Measurements from ENCODE around the gene PRKN.

PRKN gene

GRCh38 chr6:161422710-161423680 lies 1304.6 kb downstream of the PRKN start:
- no peak for DNase-seq

DNA sequence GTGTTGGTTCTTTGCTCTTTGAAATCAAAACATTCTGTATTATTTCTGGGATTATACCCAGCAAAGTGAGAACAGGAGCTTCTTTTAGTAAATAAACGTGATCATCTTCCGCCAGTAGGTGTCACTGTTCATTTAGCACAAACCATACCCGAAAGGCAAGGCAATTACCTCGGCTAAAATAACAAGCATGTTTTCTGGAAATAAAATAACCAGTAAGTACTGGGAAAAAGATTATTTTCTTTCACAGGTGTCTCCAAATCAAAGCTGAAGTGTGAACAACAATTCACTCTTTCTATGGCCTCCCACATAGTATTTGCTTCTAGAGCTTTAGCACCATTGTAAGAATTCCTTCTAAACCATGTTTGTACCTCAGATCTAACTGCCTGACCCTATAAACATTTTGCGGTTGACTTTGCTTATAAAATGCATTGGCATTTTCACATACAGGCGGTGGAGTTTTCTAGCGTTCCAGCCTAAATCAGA lies 1309.1 kb downstream of the PRKN start:
- DNase-seq: peak; percentile 47

- DNase-seq: peak; percentile 67
Measured at GRCh38 chr6:161417717-161418462, 1309.7 kb downstream of the PRKN start.

DNA sequence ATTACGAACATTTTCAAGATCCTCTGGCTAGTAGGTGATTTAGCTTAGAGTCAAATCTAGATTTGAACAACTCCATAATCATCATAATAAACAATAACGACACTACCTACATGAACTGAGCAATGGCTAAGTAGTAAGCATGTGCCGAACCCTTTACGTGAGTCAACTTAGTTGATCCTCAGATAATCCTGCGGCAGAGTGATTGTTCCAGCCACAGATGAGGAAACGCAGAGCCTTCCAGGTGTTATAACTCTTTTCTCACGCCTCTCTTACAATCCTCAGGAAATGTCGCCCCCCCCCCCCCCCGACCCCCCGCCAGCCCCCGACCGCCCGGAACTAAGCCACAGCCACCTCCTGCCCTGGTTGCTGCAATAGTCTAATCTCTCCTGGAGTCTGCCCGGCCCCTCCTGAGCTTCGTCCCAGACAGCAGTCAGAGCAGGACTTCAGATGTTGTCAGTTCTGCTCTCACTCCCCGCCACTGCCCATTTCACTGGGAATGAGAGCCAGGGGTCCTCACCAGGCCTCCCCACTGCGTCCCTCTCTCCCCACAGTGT lies 1312.2 kb downstream of the PRKN start:
- DNase-seq: no peak

- no peak for DNase-seq
Measured at GRCh38 chr6:161414707-161415106, 1312.9 kb downstream of the PRKN start.

GRCh38 chr6:161414180-161414579 lies 1313.4 kb downstream of the PRKN start:
- DNase-seq: no peak

GRCh38 chr6:161413355-161413771 lies 1314.2 kb downstream of the PRKN start:
- peak; percentile 63 for DNase-seq

DNA sequence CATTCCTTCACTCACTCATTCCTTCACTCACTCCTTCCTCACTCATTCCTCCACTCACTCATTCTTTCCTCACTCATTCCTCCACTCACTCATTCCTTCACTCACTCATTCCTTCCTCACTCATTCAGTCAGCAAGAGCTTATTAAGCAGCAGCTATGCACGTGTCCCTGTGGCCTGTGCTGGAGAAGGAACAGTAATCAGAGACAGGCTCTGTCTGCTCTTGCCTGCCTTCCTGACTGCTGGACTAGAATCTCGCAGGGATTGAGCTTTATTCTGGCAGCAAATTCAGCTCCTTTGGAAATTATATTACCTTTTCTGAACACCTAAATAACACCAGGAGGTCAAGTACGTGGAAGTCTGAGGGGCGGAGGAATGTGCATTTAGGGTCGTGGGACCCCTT lies 1314.8 kb downstream of the PRKN start:
- no peak for DNase-seq

GRCh38 chr6:161411265-161411944 lies 1316.2 kb downstream of the PRKN start:
- DNase-seq: no peak

GRCh38 chr6:161410736-161411135 lies 1316.8 kb downstream of the PRKN start:
- no peak for DNase-seq

- DNase-seq: no peak
Measured at GRCh38 chr6:161410076-161410475, 1317.5 kb downstream of the PRKN start.

DNA sequence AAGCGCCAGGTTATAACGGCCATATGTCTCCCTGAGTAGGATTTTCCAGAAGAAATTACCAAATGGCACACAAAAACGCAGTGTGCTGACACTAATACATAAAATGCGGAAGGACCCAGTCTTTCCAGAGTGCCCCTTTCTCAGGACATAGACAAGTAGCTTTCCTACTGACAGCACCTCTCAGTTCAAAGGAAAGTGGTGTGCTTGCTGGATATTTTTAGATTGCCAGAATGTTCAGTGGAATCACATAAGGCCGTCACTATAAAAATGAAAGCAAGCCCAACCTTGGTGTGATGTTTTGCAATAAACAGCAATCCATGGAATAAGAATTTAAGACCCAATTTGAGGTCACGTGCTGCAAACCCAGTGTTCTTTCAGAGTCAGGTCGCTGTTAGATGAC lies 1318.2 kb downstream of the PRKN start:
- DNase-seq: no peak

- DNase-seq: no peak
Measured at GRCh38 chr6:161408041-161408440, 1319.5 kb downstream of the PRKN start.

GRCh38 chr6:161407581-161407980 lies 1320.0 kb downstream of the PRKN start:
- no peak for DNase-seq

GRCh38 chr6:161407115-161407514 lies 1320.5 kb downstream of the PRKN start:
- DNase-seq: no peak

- DNase-seq: no peak
Measured at GRCh38 chr6:161406646-161407045, 1320.9 kb downstream of the PRKN start.

- no peak for DNase-seq
Measured at GRCh38 chr6:161405418-161405817, 1322.1 kb downstream of the PRKN start.

DNA sequence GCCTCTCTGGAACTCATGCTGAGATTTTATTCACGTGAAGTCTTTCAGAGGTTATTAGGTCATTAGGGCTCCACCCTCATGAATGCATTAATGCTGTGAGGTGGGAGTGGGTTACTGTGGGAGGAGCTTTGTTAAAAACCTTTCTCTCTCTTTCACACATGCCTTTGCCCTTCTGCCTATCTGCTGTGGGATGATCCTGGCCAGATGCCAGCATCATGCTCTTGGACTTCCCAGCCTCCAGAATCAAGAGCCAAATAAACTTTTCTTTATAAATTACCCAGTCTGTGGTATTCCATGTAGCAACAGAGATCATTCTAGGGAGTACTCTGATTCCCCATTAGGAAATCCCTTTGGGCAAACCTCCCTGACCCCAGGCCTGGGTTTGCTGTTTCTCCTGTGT lies 1323.8 kb downstream of the PRKN start:
- DNase-seq: no peak

- DNase-seq: no peak
Measured at GRCh38 chr6:161401587-161402309, 1325.8 kb downstream of the PRKN start.

GRCh38 chr6:161400671-161401070 lies 1326.9 kb downstream of the PRKN start:
- DNase-seq: no peak

GRCh38 chr6:161396539-161396938 lies 1331.0 kb downstream of the PRKN start:
- no peak for DNase-seq

- no peak for DNase-seq
Measured at GRCh38 chr6:161395716-161396231, 1331.8 kb downstream of the PRKN start.

Data from femur (tissue), 1 donor.